AG10803 (cell line): ENCODE results near the gene MYF6.

Source experiments
- DNase-seq: peaks from one replicate; pipeline ENCODE4 v3.0.0; 2010; ENCODE audit warnings: low read depth
- H3K4me3 ChIP-seq: 2 replicates; pipeline ENCODE4 v1.5.1; 2011; ENCODE audit warnings: mild to moderate bottlenecking, low read length, control low read depth
- TF ChIP-seq, protein P1 (sequence below): conservative IDR thresholded peaks from 2 replicates; pipeline ENCODE4 v1.5.1; 2011; ENCODE audit warnings: mild to moderate bottlenecking, low read length, control low read depth, inconsistent platforms

Gene MYF6

DNA sequence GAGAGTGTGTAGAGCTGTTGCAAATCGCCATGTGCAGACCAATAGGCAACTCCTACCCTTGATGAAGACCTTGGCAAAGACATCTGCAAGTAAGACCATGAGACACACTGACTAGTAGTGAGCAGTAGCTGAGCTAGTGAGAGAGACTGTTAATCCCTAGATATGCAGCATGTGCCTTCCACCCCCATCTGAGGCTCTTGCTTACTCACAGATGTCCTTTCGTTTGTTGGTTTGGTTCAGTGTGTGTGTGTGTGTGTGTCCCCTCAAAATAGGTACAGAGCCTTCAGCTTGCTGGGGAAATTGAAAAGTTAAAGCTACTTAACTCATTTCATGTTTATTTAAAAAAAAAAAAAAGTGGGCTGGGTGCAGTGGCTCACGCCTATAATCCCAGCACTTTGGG is 46.8 kb downstream of the MYF6 start:
- TF ChIP-seq, protein P1, sequence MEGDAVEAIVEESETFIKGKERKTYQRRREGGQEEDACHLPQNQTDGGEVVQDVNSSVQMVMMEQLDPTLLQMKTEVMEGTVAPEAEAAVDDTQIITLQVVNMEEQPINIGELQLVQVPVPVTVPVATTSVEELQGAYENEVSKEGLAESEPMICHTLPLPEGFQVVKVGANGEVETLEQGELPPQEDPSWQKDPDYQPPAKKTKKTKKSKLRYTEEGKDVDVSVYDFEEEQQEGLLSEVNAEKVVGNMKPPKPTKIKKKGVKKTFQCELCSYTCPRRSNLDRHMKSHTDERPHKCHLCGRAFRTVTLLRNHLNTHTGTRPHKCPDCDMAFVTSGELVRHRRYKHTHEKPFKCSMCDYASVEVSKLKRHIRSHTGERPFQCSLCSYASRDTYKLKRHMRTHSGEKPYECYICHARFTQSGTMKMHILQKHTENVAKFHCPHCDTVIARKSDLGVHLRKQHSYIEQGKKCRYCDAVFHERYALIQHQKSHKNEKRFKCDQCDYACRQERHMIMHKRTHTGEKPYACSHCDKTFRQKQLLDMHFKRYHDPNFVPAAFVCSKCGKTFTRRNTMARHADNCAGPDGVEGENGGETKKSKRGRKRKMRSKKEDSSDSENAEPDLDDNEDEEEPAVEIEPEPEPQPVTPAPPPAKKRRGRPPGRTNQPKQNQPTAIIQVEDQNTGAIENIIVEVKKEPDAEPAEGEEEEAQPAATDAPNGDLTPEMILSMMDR, result no peak
- H3K4me3 ChIP-seq, result no peak overlapping the region
- DNase-seq, result no peak

DNA sequence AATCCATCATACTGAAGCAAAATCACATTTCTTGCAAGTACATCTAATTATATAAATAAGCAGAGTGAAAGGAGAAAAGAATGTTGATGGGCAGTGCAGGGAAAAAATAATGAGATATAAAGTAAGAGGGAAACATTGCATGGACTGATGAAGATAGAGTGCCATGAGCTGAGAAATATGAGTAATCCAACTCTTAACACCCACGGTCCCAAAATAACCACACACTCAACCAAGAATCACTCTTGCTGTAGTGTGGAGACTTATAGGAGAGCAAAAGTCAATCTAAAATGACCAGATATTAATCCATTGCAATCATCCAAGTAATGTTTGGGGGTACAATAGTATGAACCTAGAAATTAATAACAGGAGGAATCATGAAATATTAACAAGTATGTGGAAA is 49.4 kb downstream of the MYF6 start:
- no peak overlapping the region for H3K4me3 ChIP-seq
- TF ChIP-seq, protein P1, result no peak
- no peak for DNase-seq
